Epithelial cell of esophagus (primary cell): ENCODE measurements around the gene TMTC1.

Source experiments
- DNase-seq: peaks from one replicate; pipeline ENCODE4 v3.0.0; 2010; ENCODE audit warnings: low read depth
- H3K4me3 ChIP-seq: 2 replicates; pipeline ENCODE4 v1.5.1; 2011; ENCODE audit warnings: mild to moderate bottlenecking, low read length, control low read depth
- CTCF ChIP-seq: IDR thresholded peaks from 2 replicates; pipeline ENCODE4 v1.5.1; 2011; ENCODE audit warnings: low read depth, mild to moderate bottlenecking, low read length, control low read depth, inconsistent platforms; ENCODE audit not compliant: insufficient read depth; ENCODE audit errors: missing control alignments

TMTC1 gene

GRCh38 chr12:29589286-29589820, 194.4 kb downstream of the TMTC1 start:
- no peak for TF ChIP-seq CTCF
- DNase-seq = no peak
- no peak overlapping the region for H3K4me3 ChIP-seq

GRCh38 chr12:29582677-29583272, 201.0 kb downstream of the TMTC1 start:
- no peak for DNase-seq
- TF ChIP-seq CTCF = no peak
- H3K4me3 ChIP-seq = no peak overlapping the region

GRCh38 chr12:29582146-29582545, 201.6 kb downstream of the TMTC1 start:
- TF ChIP-seq CTCF = no peak
- H3K4me3 ChIP-seq = no peak overlapping the region
- DNase-seq = no peak

- no peak for DNase-seq
- H3K4me3 ChIP-seq = no peak overlapping the region
- no peak for TF ChIP-seq CTCF
These were observed 202.1 kb downstream of the TMTC1 start for GRCh38 chr12:29581631-29582030.

GRCh38 chr12:29580971-29581370, 202.8 kb downstream of the TMTC1 start:
- DNase-seq = no peak
- no peak overlapping the region for H3K4me3 ChIP-seq
- no peak for TF ChIP-seq CTCF

GRCh38 chr12:29578731-29579130, 205.0 kb downstream of the TMTC1 start:
- no peak for DNase-seq
- no peak overlapping the region for H3K4me3 ChIP-seq
- no peak for TF ChIP-seq CTCF

- no peak overlapping the region for H3K4me3 ChIP-seq
- TF ChIP-seq CTCF = no peak
- no peak for DNase-seq
These were observed 205.7 kb downstream of the TMTC1 start for GRCh38 chr12:29578070-29578469.
